Measurements from ENCODE around the gene LCTL. TPM values are rescaled to one million over a fixed set of nuclear protein-coding genes. Genes with fewer than 3 reads are reported as not detected.

LCTL gene
- total and polyA plus RNA-seq, 10 of the 15 experiments (the other 5 are each of a cell fraction or from before 2014, with no cell fraction given), result 0.07 to 0.76 (median 0.40) TPM; not detected in 5

GRCh38 chr15:66566963-66567531 is 1.2 kb upstream of the LCTL start:
- intact Hi-C loops (cut with micrococcal nuclease; ENCODE audit: unreplicated experiment) (loop anchor here (2.0 kb wide), 1 partner anchor 64 kb away; no protein-coding TSS in a partner anchor), in situ Hi-C loops (cut with MboI) (no loop called here)
- ChIA-PET SMC1A (ENCODE audit: uncharacterized antibody, unreplicated experiment) (interaction anchor here (0.7 to 1.1 kb wide), 2 partner anchors 61 to 64 kb away, joined by 3 read pairs; no protein-coding TSS in a partner anchor), RAD21 (ENCODE audit: unreplicated experiment) (interaction anchor here (1.0 kb wide), 1 partner anchor 68 kb away, joined by 3 read pairs; no protein-coding TSS in a partner anchor), CTCF (interaction anchor here (0.6 to 1.5 kb wide), 6 partner anchors 12 to 526 kb away, joined by 3 to 5 read pairs (median 3); partner anchors contain the start of gene RPL4), POLR2A (no interaction called here)
- H3K4me1 ChIP-seq (ENCODE audit: control insufficient read depth, insufficient read depth, low read length), result no peaks in the 10 kb centered on the region
- H3K9ac ChIP-seq (ENCODE audit: control insufficient read depth, insufficient read depth, low read length), result no peak overlapping the region
- H3K79me2 ChIP-seq (ENCODE audit: control insufficient read depth, insufficient read depth, low read length), result no peaks in the 10 kb centered on the region
- peak; percentile 95 for ATAC-seq
- no peaks in the 10 kb centered on the region for H3K9me3 ChIP-seq (replicated peaks; ENCODE audit: control insufficient read depth, insufficient read depth, low read length)
- H3K36me3 ChIP-seq (ENCODE audit: control insufficient read depth in 2 of 2, insufficient read depth in 2 of 2, low read length in 1 of 2), result no peaks in the 10 kb centered on the region
- no peaks in the 10 kb centered on the region for H3K27me3 ChIP-seq (replicated peaks in 1 of 2; ENCODE audit: control insufficient read depth in 2 of 2, insufficient read depth in 2 of 2, low read length in 1 of 2)
- peak; percentile 92 for FAIRE-seq
- peak; percentile 17 for DNase-seq (ENCODE audit: low read depth, low spot score)
- H2AFZ ChIP-seq (ENCODE audit: control insufficient read depth, low read depth, low read length), result peak overlapping the region; percentile 82
- no TSS peak for BruUV-seq (replicated peaks)
- H3K27ac ChIP-seq (ENCODE audit: control insufficient read depth, insufficient read depth), result no peak overlapping the region
- H4K20me1 ChIP-seq (ENCODE audit: control insufficient read depth, insufficient read depth), result no peaks in the 10 kb centered on the region
- H3K4me3 ChIP-seq, result no peak overlapping the region
- peak overlapping the region; percentile 64 for H3K4me2 ChIP-seq (ENCODE audit: control insufficient read depth, insufficient read depth)
- WGBS (ENCODE audit: insufficient coverage, insufficient replicate concordance, low lambda C conversion rate, missing lambda C conversion rate), result 24% methylated on average over 15 of the region's 15 CpGs
- peak; percentile 36; the same call in 1 of the 2 replicates for TF ChIP-seq SPI1 (IDR thresholded peaks at IDR 0.05; ENCODE audit: borderline replicate concordance, insufficient read depth, low read depth, low read length)
- TF ChIP-seq, protein P1, sequence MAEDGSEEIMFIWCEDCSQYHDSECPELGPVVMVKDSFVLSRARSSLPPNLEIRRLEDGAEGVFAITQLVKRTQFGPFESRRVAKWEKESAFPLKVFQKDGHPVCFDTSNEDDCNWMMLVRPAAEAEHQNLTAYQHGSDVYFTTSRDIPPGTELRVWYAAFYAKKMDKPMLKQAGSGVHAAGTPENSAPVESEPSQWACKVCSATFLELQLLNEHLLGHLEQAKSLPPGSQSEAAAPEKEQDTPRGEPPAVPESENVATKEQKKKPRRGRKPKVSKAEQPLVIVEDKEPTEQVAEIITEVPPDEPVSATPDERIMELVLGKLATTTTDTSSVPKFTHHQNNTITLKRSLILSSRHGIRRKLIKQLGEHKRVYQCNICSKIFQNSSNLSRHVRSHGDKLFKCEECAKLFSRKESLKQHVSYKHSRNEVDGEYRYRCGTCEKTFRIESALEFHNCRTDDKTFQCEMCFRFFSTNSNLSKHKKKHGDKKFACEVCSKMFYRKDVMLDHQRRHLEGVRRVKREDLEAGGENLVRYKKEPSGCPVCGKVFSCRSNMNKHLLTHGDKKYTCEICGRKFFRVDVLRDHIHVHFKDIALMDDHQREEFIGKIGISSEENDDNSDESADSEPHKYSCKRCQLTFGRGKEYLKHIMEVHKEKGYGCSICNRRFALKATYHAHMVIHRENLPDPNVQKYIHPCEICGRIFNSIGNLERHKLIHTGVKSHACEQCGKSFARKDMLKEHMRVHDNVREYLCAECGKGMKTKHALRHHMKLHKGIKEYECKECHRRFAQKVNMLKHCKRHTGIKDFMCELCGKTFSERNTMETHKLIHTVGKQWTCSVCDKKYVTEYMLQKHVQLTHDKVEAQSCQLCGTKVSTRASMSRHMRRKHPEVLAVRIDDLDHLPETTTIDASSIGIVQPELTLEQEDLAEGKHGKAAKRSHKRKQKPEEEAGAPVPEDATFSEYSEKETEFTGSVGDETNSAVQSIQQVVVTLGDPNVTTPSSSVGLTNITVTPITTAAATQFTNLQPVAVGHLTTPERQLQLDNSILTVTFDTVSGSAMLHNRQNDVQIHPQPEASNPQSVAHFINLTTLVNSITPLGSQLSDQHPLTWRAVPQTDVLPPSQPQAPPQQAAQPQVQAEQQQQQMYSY (CRISPR knock-in tag; IDR thresholded peaks at IDR 0.05), result no peak
- TF ChIP-seq, protein P2, sequence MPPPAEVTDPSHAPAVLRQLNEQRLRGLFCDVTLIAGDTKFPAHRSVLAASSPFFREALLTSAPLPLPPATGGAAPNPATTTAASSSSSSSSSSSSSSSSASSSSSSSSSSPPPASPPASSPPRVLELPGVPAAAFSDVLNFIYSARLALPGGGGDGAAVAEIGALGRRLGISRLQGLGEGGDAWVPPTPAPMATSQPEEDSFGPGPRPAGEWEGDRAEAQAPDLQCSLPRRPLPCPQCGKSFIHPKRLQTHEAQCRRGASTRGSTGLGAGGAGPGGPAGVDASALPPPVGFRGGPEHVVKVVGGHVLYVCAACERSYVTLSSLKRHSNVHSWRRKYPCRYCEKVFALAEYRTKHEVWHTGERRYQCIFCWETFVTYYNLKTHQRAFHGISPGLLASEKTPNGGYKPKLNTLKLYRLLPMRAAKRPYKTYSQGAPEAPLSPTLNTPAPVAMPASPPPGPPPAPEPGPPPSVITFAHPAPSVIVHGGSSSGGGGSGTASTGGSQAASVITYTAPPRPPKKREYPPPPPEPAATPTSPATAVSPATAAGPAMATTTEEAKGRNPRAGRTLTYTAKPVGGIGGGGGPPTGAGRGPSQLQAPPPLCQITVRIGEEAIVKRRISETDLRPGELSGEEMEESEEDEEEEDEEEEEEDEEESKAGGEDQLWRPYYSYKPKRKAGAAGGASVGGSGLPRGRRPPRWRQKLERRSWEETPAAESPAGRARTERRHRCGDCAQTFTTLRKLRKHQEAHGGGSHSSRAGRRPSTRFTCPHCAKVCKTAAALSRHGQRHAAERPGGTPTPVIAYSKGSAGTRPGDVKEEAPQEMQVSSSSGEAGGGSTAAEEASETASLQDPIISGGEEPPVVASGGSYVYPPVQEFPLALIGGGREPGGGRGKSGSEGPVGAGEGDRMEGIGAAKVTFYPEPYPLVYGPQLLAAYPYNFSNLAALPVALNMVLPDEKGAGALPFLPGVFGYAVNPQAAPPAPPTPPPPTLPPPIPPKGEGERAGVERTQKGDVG (CRISPR knock-in tag; IDR thresholded peaks at IDR 0.05), result no peak
- no peak for TF ChIP-seq RFX5 (IDR thresholded peaks at IDR 0.05; ENCODE audit: low read depth, low read length)
- peak; percentile 46 for TF ChIP-seq RAD21 (IDR thresholded peaks at IDR 0.05; ENCODE audit: insufficient read depth, low read depth, low read length)
- no peak for TF ChIP-seq NFYA (IDR thresholded peaks at IDR 0.05; ENCODE audit: borderline replicate concordance, low read depth, low read length)
- TF ChIP-seq CTCF (IDR thresholded peaks at IDR 0.05 in 2 of 3, conservative IDR thresholded peaks at IDR 0.05 in 1 of 3; ENCODE audit: control insufficient read depth in 2 of 3, extremely low read depth in 1 of 3, insufficient read depth in 1 of 3, low read depth in 3 of 3, low read length in 3 of 3), result peak; percentile 58 to 63 (median 60)
- no peak for TF ChIP-seq BCL11A (IDR thresholded peaks at IDR 0.05; ENCODE audit: low read depth, low read length)
- TF ChIP-seq IRF4 (IDR thresholded peaks at IDR 0.05; ENCODE audit: low read depth, low read length), result peak; percentile 36; the same call in 1 of the 2 replicates
- no peak for TF ChIP-seq ZNF217 (IDR thresholded peaks at IDR 0.05)
- no peak for TF ChIP-seq DPF2 (IDR thresholded peaks at IDR 0.05)
- no peak for TF ChIP-seq CREM (IDR thresholded peaks at IDR 0.05; ENCODE audit: low read depth)
- TF ChIP-seq KLF5 (IDR thresholded peaks at IDR 0.05; ENCODE audit: partially characterized antibody), result no peak
- TF ChIP-seq MEF2B (IDR thresholded peaks at IDR 0.05; ENCODE audit: partially characterized antibody, poor library complexity, severe bottlenecking), result no peak
- TF ChIP-seq YY1 (IDR thresholded peaks at IDR 0.05; ENCODE audit: low read depth, low read length), result 0 out of 2 replicates have a peak, but pooled peaks have one; percentile 25

Data from GM12878 (cell line).